Tibial nerve (tissue), 4 donors: ENCODE measurements around the gene RCOR1.

Source experiments
- CTCF ChIP-seq, 5 experiments: fragments of 200-600 bp in 3 of 5; fragments of 450-650 bp in 2 of 5; sonication (generic) in 3 of 5; IDR thresholded peaks; one replicate each; pipeline ENCODE4 v1.5.1; 2016 to 2019; ENCODE audit warnings: antibody characterized with exemption in 5 of 5, mild to moderate bottlenecking in 3 of 5, moderate library complexity in 2 of 5
- EP300 ChIP-seq, 2 donors: sonication (generic); formaldehyde crosslinking; IDR thresholded peaks; one replicate each; pipeline ENCODE4 v1.6.1; 2017; ENCODE audit warnings: antibody characterized with exemption in 2 of 2, mild to moderate bottlenecking in 1 of 2
- POLR2A ChIP-seq, 2 donors: fragments of 450-650 bp; IDR thresholded peaks; one replicate each; pipeline ENCODE4 v1.6.1; 2017; ENCODE audit warnings: antibody characterized with exemption in 2 of 2, mild to moderate bottlenecking in 2 of 2, moderate library complexity in 2 of 2

- no peak for TF ChIP-seq CTCF (IDR thresholded peaks at IDR 0.05)
- no peak for TF ChIP-seq POLR2A (IDR thresholded peaks at IDR 0.05)
- TF ChIP-seq EP300 (IDR thresholded peaks at IDR 0.05): no peak
Observed at GRCh38 chr14:102633906-102634595, 41.6 kb downstream of the RCOR1 start.
